KMS-11 (cell line): ENCODE measurements around the gene IL32.

Source experiments
- H2AFZ ChIP-seq: fragments of 200-600 bp; sonication (generic); 2 replicates; pipeline ENCODE4 v1.6.1; 2016; ENCODE audit warnings: antibody characterized with exemption, mixed run types, low read depth
- H3K27ac ChIP-seq: fragments of 200-600 bp; sonication (generic); 2 replicates; pipeline ENCODE4 v1.6.1; 2016; ENCODE audit warnings: mild to moderate bottlenecking, mixed run types
- H3K27me3 ChIP-seq: fragments of 200-600 bp; sonication (generic); 2 replicates; pipeline ENCODE4 v1.6.1; 2017; ENCODE audit warnings: mild to moderate bottlenecking, low read depth, mixed run types, moderate library complexity; ENCODE audit not compliant: insufficient read depth
- H3K36me3 ChIP-seq: fragments of 200-600 bp; sonication (generic); 2 replicates; pipeline ENCODE4 v1.6.1; 2017; ENCODE audit warnings: mild to moderate bottlenecking, mixed run types; ENCODE audit not compliant: insufficient read depth
- H3K4me1 ChIP-seq: fragments of 200-600 bp; sonication (generic); 2 replicates; pipeline ENCODE4 v1.6.1; 2016; ENCODE audit warnings: mild to moderate bottlenecking, low read depth, mixed run types; ENCODE audit not compliant: poor library complexity, severe bottlenecking
- H3K4me2 ChIP-seq: fragments of 200-600 bp; sonication (generic); 2 replicates; pipeline ENCODE4 v1.7.0; 2016; ENCODE audit warnings: mild to moderate bottlenecking, mixed run types
- H3K4me3 ChIP-seq: fragments of 200-600 bp; sonication (generic); IDR thresholded peaks from 2 replicates; pipeline ENCODE4 v1.6.1; 2017; ENCODE audit warnings: low read depth, low read length, mixed read lengths; ENCODE audit not compliant: insufficient read depth
- H3K79me2 ChIP-seq: fragments of 200-600 bp; sonication (generic); 2 replicates; pipeline ENCODE4 v1.6.1; 2016; ENCODE audit warnings: low read depth, mixed run types; ENCODE audit not compliant: insufficient read depth
- H3K9ac ChIP-seq: fragments of 200-600 bp; sonication (generic); 2 replicates; pipeline ENCODE4 v1.6.1; 2016; ENCODE audit warnings: mild to moderate bottlenecking, mixed run types
- H4K20me1 ChIP-seq: fragments of 200-600 bp; sonication (generic); 2 replicates; pipeline ENCODE4 v1.6.1; 2016; ENCODE audit warnings: mild to moderate bottlenecking, mixed run types; ENCODE audit not compliant: insufficient read depth
- TF ChIP-seq, protein P1 (sequence below): fragments of 200-600 bp; sonication (generic); conservative IDR thresholded peaks from 2 replicates; pipeline ENCODE4 v1.6.1; 2017; ENCODE audit warnings: low read depth, mild to moderate bottlenecking, antibody characterized with exemption, low read length, moderate library complexity, mixed read lengths

The IL32 gene

DNA sequence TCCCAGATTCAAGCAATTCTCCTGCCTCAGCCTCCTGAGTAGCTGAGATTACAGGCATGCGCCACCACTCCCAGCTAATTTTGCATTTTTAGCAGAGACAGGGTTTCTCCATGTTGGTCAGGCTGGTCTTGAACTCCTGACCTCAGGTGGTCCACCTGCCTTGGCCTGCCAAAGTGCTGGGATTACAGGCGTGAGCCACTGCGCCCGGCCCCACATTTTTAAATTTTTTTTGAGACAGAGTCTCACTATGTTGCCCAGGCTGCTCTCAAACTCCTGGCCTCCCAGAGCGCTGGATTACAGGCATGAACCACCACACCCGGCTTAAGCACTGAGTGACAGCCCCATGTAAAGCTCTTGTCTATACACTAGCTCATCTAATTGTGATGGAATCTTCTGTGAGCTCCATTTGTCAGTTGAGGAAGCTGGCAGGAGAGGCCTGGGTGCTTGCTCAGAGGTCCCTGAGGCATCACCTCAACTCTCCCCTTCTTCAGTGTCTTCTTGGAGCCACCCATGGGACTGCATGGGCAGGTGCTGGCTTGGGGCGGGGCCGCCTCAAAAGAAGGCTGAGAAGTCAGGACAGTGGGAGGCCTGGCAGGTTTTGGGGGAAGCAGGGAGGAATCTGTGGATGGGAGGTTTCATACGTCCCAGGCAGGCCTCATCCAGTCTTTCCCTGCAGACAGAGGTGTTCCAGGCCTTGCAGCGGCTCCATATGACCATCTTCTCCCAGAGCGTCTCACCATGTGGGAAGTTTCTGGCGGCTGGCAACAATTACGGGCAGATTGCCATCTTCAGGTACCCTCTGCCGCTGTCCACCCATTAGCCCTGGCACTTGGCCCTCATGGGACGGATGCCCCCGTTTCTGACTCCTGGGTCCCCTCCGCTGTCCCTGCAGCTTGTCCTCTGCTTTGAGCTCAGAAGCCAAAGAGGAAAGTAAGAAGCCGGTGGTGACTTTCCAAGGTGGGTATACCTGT is 40.1 kb upstream of the IL32 start:
- Histone ChIP-seq H2AFZ (no peak overlapping the region), H3K9ac (no peak overlapping the region), H3K4me3 (no peak overlapping the region), H3K79me2 (no peaks in the 10 kb centered on the region), H3K36me3 (no peaks in the 10 kb centered on the region), H3K27ac (no peak overlapping the region), H4K20me1 (no peaks in the 10 kb centered on the region), H3K4me1 (peaks cover 45% of the 10 kb centered on the region), H3K27me3 (peaks cover 20% of the 10 kb centered on the region), H3K4me2 (peak overlapping the region; percentile 79; the same call in 1 of the 2 replicates)
- TF ChIP-seq, protein P1, sequence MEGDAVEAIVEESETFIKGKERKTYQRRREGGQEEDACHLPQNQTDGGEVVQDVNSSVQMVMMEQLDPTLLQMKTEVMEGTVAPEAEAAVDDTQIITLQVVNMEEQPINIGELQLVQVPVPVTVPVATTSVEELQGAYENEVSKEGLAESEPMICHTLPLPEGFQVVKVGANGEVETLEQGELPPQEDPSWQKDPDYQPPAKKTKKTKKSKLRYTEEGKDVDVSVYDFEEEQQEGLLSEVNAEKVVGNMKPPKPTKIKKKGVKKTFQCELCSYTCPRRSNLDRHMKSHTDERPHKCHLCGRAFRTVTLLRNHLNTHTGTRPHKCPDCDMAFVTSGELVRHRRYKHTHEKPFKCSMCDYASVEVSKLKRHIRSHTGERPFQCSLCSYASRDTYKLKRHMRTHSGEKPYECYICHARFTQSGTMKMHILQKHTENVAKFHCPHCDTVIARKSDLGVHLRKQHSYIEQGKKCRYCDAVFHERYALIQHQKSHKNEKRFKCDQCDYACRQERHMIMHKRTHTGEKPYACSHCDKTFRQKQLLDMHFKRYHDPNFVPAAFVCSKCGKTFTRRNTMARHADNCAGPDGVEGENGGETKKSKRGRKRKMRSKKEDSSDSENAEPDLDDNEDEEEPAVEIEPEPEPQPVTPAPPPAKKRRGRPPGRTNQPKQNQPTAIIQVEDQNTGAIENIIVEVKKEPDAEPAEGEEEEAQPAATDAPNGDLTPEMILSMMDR = no peak

DNA sequence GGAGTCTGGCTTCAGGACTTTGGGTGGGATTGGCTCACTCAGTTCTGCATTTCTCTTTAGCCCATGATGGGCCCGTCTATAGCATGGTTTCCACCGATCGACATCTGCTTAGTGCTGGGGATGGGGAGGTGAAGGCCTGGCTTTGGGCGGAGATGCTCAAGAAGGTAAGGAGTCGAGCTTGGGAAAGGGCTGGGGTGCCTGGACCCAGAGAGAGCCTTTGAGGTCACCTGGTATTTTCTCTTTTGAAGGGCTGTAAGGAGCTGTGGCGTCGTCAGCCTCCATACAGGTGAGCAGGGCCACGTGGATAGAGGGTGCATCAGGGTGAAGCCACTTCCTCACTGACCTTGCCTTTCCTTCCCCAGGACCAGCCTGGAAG is 39.4 kb upstream of the IL32 start:
- H3K4me3 ChIP-seq = no peak overlapping the region
- H3K4me1 ChIP-seq = peaks cover 40% of the 10 kb centered on the region
- H3K36me3 ChIP-seq = no peaks in the 10 kb centered on the region
- no peaks in the 10 kb centered on the region for H3K79me2 ChIP-seq
- H3K4me2 ChIP-seq = no peak overlapping the region
- no peak overlapping the region for H2AFZ ChIP-seq
- TF ChIP-seq, protein P1 = no peak
- H3K27ac ChIP-seq = no peak overlapping the region
- H3K27me3 ChIP-seq = peaks cover 26% of the 10 kb centered on the region
- no peaks in the 10 kb centered on the region for H4K20me1 ChIP-seq
- no peak overlapping the region for H3K9ac ChIP-seq

DNA sequence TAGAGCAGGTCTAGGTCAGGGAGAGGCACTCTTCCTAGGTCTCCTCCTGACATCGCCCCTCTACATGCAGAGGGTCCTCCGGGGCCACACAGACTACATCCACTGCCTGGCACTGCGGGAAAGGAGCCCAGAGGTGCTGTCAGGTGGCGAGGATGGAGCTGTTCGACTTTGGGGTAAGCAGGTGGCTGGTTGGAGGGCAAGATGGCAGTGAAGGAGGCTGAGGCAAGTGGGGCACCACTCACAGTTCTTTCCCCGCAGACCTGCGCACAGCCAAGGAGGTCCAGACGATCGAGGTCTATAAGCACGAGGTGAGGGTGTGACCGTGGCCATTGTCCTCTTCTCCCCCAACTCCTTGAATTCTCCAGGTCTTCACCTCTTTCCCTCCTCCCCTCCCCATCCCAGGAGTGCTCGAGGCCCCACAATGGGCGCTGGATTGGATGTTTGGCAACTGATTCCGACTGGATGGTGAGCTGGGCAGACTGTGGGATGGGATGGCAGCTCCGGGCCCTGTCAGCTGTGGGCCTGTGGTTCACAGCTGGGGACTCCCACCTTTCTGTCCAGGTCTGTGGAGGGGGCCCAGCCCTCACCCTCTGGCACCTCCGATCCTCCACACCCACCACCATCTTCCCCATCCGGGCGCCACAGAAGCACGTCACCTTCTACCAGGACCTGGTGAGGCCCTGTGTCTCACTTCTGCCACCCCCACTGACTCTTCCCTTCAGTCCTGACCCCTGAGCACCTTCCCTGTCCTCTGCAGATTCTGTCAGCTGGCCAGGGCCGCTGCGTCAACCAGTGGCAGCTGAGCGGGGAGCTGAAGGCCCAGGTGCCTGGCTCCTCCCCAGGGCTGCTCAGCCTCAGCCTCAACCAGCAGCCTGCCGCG is 38.6 kb upstream of the IL32 start:
- no peak overlapping the region for H2AFZ ChIP-seq
- H3K36me3 ChIP-seq = no peaks in the 10 kb centered on the region
- TF ChIP-seq, protein P1 = no peak
- peaks cover 35% of the 10 kb centered on the region for H3K27me3 ChIP-seq
- H3K4me2 ChIP-seq = no peak overlapping the region
- H3K9ac ChIP-seq = no peak overlapping the region
- H4K20me1 ChIP-seq = no peaks in the 10 kb centered on the region
- no peak overlapping the region for H3K4me3 ChIP-seq
- H3K79me2 ChIP-seq = no peaks in the 10 kb centered on the region
- H3K4me1 ChIP-seq = peaks cover 32% of the 10 kb centered on the region
- no peak overlapping the region for H3K27ac ChIP-seq

DNA sequence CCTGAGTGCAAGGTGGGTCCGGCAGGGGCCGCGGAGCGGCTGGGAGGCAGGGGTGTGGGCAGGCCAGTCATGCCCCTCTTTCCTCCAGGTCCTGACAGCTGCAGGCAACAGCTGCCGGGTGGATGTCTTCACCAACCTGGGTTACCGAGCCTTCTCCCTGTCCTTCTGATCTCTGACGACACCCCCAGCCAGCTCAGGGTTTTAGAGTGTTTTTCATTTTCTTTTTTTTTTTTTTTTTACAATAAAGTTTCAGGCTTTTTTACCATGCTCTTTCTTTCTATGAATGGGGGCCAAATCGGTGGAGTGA is 38.0 kb upstream of the IL32 start:
- H4K20me1 ChIP-seq = no peaks in the 10 kb centered on the region
- no peak overlapping the region for H3K9ac ChIP-seq
- TF ChIP-seq, protein P1 = no peak
- H3K27me3 ChIP-seq = peaks cover 41% of the 10 kb centered on the region
- H3K4me1 ChIP-seq = peaks cover 30% of the 10 kb centered on the region
- peak overlapping the region; percentile 82; the same call in 1 of the 2 replicates for H3K4me2 ChIP-seq
- no peak overlapping the region for H3K27ac ChIP-seq
- H2AFZ ChIP-seq = no peak overlapping the region
- no peaks in the 10 kb centered on the region for H3K36me3 ChIP-seq
- H3K4me3 ChIP-seq = no peak overlapping the region
- H3K79me2 ChIP-seq = no peaks in the 10 kb centered on the region
